GM23338 (cell line): ENCODE data around the gene NKAPL.

Source experiments
- CTCF ChIP-seq, 2 experiments: fragments of 200-600 bp in 1 of 2; sonication (generic) in 1 of 2; conservative IDR thresholded peaks; 2 replicates each; pipeline versions ENCODE4 v1.5.1 to v1.6.1; 2016 to 2017; ENCODE audit warnings: antibody characterized with exemption in 2 of 2, low read depth in 2 of 2, mild to moderate bottlenecking in 2 of 2, moderate library complexity in 1 of 2
- ETS1 ChIP-seq: IDR thresholded peaks from 2 replicates; pipeline ENCODE4 v1.6.1; 2016; ENCODE audit warnings: antibody characterized with exemption
- EZH2 ChIP-seq: fragments of 200-600 bp; sonication (generic); IDR thresholded peaks from one replicate; pipeline ENCODE4 v1.8.0; 2017; ENCODE audit warnings: antibody characterized with exemption, mild to moderate bottlenecking, low read depth; ENCODE audit not compliant: unreplicated experiment
- JUNB ChIP-seq: IDR thresholded peaks from one replicate; pipeline ENCODE4 v1.6.1; 2016; ENCODE audit warnings: antibody characterized with exemption; ENCODE audit not compliant: unreplicated experiment
- ZNF331 ChIP-seq: fragments of 250-450 bp; sonication (Bioruptor Pico); IDR thresholded peaks from 2 replicates; pipeline ENCODE4 v1.5.0; 2020; ENCODE audit warnings: low read depth, mild to moderate bottlenecking, moderate library complexity

DNA sequence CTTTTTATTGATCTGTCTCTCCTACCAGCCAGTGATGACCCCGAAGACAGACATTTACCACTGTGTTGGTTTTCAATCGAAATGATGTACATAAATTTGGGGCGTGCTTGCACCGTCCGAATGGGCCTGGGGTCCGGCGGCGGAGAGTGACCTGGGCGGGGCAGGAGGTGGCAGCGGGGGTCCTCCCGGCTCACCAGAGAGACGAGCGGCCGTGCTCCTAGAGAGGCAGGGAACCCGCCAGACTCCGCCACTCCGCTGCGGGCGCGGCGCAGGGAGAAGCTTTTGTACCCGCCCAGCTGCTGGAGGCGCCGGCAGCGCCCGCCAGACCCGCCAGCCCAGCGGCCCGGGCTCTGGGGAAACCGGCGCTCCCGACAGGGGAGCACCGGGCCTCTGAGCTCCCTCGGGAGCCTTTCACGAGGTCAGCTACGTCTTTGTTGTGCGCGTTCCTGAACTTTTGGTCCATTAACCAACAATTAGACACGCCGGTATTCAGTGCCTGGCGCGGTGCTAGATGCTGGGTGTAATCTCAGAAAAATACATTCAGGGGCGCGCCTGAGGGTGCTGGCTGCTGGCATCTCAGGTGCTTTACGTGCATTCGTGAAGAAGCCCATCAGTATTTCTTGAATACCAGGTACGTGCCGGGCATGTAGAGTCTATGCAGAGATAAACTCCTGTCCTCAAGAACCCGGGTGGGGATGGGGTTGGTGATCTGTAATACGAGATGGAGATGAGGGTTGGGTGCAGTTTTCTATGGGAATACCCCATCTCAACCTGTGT, 22.4 kb downstream of the NKAPL start, which contains the start of gene PGBD1:
- TF ChIP-seq CTCF (conservative IDR thresholded peaks at IDR 0.05; ENCODE audit: low read depth in 2 of 2) (no peak), JUNB (no peak), EZH2 (no peak), ETS1 (peak; percentile 52; the same call in 1 of the 2 replicates), ZNF331 (CRISPR knock-in tag) (no peak)
